Lung microvascular endothelial cell (primary cell): ENCODE measurements around the gene SPOP. TPM values are rescaled to one million over a fixed set of nuclear protein-coding genes. Genes with fewer than 3 reads are reported as not detected.

Source experiments
- DNase-seq, 2 donors: peaks; one replicate each; pipeline versions ENCODE4 v3.0.0 to v3.0.0-alpha.2; 2010; ENCODE audit warnings: low read depth in 2 of 2
- total RNA-seq: library from RNA; depleted of rRNA; stranded (reverse); fragments of >200 nt; gene quantifications from 2 replicates; pipeline ENCODE4 v1.2.1, GENCODE V29; 2014

Gene SPOP
- total RNA-seq, 1 donor from 2014 or later, result 139 TPM

- peak; percentile 34 to 41 for DNase-seq
These were observed 61.8 kb downstream of the SPOP start for GRCh38 chr17:49616086-49616485.

GRCh38 chr17:49613182-49613800 lies 64.6 kb downstream of the SPOP start:
- no peak for DNase-seq

GRCh38 chr17:49612726-49613125 lies 65.2 kb downstream of the SPOP start:
- DNase-seq, result no peak

GRCh38 chr17:49610883-49611584 lies 66.9 kb downstream of the SPOP start:
- DNase-seq, result no peak

- peak; percentile 23 to 59 for DNase-seq
These were observed 73.5 kb downstream of the SPOP start for GRCh38 chr17:49604314-49604869.

- no peak for DNase-seq
These were observed 74.2 kb downstream of the SPOP start for GRCh38 chr17:49603720-49604119.

- DNase-seq, result no peak
These were observed 74.7 kb downstream of the SPOP start for GRCh38 chr17:49603238-49603637.

GRCh38 chr17:49602783-49603182 lies 75.1 kb downstream of the SPOP start:
- no peak for DNase-seq

- no peak for DNase-seq
These were observed 76.9 kb downstream of the SPOP start for GRCh38 chr17:49600949-49601348.

GRCh38 chr17:49598918-49599317 lies 79.0 kb downstream of the SPOP start:
- DNase-seq, result no peak

- peak; percentile 50 to 81 for DNase-seq
These were observed 79.8 kb downstream of the SPOP start for GRCh38 chr17:49597928-49598655.

- DNase-seq, result no peak
These were observed 80.5 kb downstream of the SPOP start for GRCh38 chr17:49597436-49597835.

GRCh38 chr17:49596613-49597244 lies 81.2 kb downstream of the SPOP start:
- peak in 1 of 2 donors; percentile 20 for DNase-seq

- DNase-seq, result peak in 1 of 2 donors; percentile 66
These were observed 81.9 kb downstream of the SPOP start for GRCh38 chr17:49595980-49596379.

GRCh38 chr17:49595328-49595727 lies 82.6 kb downstream of the SPOP start:
- no peak for DNase-seq

- DNase-seq, result no peak
These were observed 85.6 kb downstream of the SPOP start for GRCh38 chr17:49592263-49592662.

- no peak for DNase-seq
These were observed 87.0 kb downstream of the SPOP start for GRCh38 chr17:49590874-49591273.

- no peak for DNase-seq
These were observed 88.3 kb downstream of the SPOP start for GRCh38 chr17:49589577-49589927.

GRCh38 chr17:49588726-49589576 lies 88.9 kb downstream of the SPOP start:
- DNase-seq, result no peak

GRCh38 chr17:49588312-49588711 lies 89.6 kb downstream of the SPOP start:
- no peak for DNase-seq
